Measurements from ENCODE around the gene ARID3A. TPM values are rescaled to one million over a fixed set of nuclear protein-coding genes. Genes with fewer than 3 reads are reported as not detected.
"Not testable (repeated sequence)": the region's sequence is repeated elsewhere in the genome, so short reads cannot be mapped to it uniquely, and the experiment has no call there.

Gene ARID3A
- total RNA-seq, 1 donor from 2014 or later = 70.6 TPM

DNA sequence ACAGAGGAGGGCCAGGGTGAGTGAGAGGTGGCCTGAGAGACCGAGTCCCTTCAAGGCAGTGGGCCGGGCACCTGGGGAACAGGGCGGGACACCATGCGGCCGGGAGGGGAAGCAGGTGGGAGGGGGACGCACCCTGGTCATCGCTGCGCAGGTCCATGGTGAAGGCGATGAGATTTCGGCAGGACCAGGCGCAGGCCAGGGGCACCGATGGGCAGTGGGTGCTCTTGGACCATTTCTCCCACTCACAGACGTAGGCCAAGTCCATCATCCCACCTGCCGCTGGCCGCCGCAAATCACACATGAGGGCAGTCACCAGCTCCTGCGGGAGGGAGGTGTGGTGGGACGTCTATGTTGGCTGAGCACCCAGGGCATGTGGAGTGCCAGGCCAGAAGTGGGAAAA is 35.0 kb upstream of the ARID3A start:
- H3K4me1 Mint-ChIP-seq = no peaks in the 10 kb centered on the region
- no peaks in the 10 kb centered on the region for H3K9me3 Mint-ChIP-seq
- TF ChIP-seq, protein P1, sequence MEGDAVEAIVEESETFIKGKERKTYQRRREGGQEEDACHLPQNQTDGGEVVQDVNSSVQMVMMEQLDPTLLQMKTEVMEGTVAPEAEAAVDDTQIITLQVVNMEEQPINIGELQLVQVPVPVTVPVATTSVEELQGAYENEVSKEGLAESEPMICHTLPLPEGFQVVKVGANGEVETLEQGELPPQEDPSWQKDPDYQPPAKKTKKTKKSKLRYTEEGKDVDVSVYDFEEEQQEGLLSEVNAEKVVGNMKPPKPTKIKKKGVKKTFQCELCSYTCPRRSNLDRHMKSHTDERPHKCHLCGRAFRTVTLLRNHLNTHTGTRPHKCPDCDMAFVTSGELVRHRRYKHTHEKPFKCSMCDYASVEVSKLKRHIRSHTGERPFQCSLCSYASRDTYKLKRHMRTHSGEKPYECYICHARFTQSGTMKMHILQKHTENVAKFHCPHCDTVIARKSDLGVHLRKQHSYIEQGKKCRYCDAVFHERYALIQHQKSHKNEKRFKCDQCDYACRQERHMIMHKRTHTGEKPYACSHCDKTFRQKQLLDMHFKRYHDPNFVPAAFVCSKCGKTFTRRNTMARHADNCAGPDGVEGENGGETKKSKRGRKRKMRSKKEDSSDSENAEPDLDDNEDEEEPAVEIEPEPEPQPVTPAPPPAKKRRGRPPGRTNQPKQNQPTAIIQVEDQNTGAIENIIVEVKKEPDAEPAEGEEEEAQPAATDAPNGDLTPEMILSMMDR (IDR thresholded peaks at IDR 0.05; ENCODE audit: unreplicated experiment) = no peak
- H3K4me3 Mint-ChIP-seq = peak overlapping the region; percentile 61
- peak overlapping the region; percentile 12 for H3K27ac Mint-ChIP-seq
- no peak for DNase-seq (ENCODE audit: low spot score in 2 of 2, unreplicated experiment in 2 of 2)
- H3K27me3 Mint-ChIP-seq (ENCODE audit: low read depth) = peaks cover 2% of the 10 kb centered on the region
- peaks cover 7% of the 10 kb centered on the region for H3K36me3 Mint-ChIP-seq

DNA sequence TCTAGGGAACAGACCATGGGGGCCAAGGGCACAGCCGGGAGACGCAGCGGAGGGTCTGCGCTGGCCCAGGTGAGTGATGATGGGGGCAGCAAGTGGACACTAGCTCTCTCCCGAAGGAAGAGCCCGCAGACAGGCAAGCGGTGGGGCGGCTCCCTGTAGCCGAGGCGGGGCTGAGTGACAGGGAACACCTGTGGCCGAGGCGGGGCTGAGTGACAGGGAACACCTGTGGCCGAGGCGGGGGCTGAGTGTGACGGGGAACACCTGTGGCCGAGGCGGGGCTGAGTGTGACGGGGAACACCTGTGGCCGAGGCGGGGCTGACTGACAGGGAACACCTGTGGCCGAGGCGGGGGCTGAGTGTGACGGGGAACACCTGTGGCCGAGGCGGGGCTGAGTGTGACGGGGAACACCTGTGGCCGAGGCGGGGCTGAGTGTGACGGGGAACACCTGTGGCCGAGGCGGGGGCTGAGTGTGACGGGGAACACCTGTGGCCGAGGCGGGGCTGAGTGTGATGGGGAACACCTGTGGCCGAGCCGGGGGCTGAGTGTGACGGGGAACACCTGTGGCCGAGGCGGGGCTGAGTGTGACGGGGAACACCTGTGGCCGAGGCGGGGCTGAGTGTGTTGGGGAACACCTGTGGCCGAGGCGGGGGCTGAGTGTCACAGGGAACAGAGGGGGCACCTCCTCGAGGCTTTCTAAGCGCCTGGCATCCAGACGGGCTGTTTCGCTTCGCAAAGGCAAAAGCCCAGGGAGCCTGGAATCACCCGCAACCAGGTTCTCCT is 34.2 kb upstream of the ARID3A start:
- H3K36me3 Mint-ChIP-seq; H3K4me1 Mint-ChIP-seq; H3K27me3 Mint-ChIP-seq (ENCODE audit: low read depth); H3K27ac Mint-ChIP-seq; DNase-seq (ENCODE audit: low spot score in 2 of 2, unreplicated experiment in 2 of 2); H3K9me3 Mint-ChIP-seq: not testable (repeated sequence)
- H3K4me3 Mint-ChIP-seq = peak overlapping the region; percentile 78

DNA sequence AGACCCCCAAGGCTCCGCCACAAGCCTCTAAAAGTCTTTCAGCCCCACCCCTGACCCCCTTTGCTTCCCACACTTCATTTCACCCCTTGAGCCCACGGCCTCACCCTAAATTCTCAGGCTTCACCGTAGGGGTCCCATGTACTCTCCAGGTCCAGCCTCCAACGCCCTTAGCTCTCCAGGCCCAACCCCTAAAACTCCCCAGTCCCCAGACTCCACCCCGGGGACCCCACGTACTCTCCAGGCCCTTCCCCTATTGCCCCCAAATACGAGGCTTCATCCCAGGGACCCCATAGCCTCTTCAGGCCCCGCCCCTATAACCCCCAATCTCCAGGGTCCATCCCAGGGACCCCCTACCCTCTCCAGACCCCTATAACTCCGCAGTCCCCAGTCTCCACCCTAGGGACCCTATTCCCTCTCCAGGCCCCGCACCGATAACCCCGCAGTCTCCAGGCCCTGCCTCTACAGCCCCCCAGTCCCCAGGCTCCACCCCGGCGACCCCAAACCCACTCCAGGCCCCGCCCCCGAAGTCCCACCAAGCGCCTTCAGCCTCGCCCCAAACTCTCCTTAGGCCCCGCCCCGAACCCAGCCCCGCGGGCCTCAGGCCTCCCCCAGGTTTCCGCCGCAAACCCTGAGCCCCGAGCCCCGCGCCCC is 33.5 kb upstream of the ARID3A start:
- Mint-ChIP-seq H3K4me1 (no peaks in the 10 kb centered on the region), H3K4me3 (peak overlapping the region; percentile 78), H3K9me3 (no peaks in the 10 kb centered on the region), H3K27me3 (ENCODE audit: low read depth) (peaks cover 2% of the 10 kb centered on the region), H3K27ac (peak overlapping the region; percentile 80), H3K36me3 (peaks cover 4% of the 10 kb centered on the region)
- TF ChIP-seq, protein P1 (IDR thresholded peaks at IDR 0.05; ENCODE audit: unreplicated experiment) = no peak
- DNase-seq (ENCODE audit: low spot score in 2 of 2, unreplicated experiment in 2 of 2) = peak in 1 of 2 experiments; percentile 61

DNA sequence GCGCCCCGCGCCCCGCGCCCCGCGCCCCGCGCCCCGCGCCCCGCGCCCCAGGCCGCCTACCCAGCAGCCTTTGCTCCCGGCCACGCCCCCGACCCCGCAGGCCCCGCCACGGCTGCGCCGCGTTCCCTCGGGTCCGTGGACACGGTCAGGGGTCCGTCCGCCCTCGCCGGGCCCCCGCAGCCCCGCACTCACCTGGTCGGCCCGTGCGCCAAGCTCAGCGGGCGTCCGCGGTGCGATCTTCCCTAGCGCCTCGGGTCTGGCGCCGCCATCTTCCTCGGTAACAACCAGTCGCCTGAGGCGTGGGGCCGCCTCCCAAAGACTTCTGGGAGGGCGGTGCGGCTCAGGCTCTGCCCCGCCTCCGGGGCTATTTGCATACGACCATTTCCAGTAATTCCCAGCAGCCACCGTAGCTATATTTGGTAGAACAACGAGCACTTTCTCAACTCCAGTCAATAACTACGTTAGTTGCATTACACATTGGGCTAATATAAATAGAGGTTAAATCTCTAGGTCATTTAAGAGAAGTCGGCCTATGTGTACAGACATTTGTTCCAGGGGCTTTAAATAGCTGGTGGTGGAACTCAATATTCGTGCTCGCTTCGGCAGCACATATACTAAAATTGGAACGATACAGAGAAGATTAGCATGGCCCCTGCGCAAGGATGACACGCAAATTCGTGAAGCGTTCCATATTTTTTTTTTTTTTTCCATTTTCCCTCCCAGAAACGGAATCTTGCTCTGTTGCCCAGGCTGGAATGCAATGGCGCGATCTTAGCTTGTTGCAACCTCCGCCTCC is 32.7 kb upstream of the ARID3A start, which contains the start of the genes MED16 and RNU6-9:
TSS of gene MED16 (minus strand) at position 294 of the 796 bp plus-strand sequence. CDS start 2,056 bp downstream, outside the sequence.
TSS of gene RNU6-9 (plus strand) at position 591 of the 796 bp plus-strand sequence.
- no peaks in the 10 kb centered on the region for H3K4me1 Mint-ChIP-seq
- peak within 1 kb of the TSS; percentile 86 for H3K4me3 Mint-ChIP-seq
- TF ChIP-seq, protein P1 (IDR thresholded peaks at IDR 0.05; ENCODE audit: unreplicated experiment) = no peak
- peaks cover 6% of the 10 kb centered on the region for H3K36me3 Mint-ChIP-seq
- peak; percentile 94 for DNase-seq (ENCODE audit: low spot score in 2 of 2, unreplicated experiment in 2 of 2)
- peak within 1 kb of the TSS; percentile 100 for H3K27ac Mint-ChIP-seq
- peaks cover 2% of the 10 kb centered on the region for H3K27me3 Mint-ChIP-seq (ENCODE audit: low read depth)
- no peaks in the 10 kb centered on the region for H3K9me3 Mint-ChIP-seq

DNA sequence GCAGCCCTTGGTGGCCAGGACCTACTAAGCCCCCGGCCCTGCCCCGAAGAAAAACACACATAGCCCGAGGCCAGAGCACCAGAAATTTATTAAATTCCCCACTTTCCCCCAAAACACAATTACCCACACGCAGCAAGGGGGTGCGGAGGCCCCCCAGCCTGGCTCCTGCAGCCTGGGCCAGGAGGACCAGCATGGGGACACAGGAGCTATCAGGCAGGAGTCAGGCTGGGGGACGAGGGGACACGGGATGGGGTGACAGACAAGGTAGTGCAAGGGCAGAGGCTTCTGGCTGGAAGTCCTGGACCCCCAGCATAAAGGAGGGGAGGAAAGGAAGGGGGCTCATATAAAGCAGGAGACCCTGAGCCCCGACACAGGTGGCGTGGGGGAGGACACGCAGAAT is 29.4 kb upstream of the ARID3A start:
- H3K9me3 Mint-ChIP-seq = no peaks in the 10 kb centered on the region
- DNase-seq (ENCODE audit: low spot score in 2 of 2, unreplicated experiment in 2 of 2) = no peak
- no peaks in the 10 kb centered on the region for H3K4me1 Mint-ChIP-seq
- no peak overlapping the region for H3K27ac Mint-ChIP-seq
- H3K27me3 Mint-ChIP-seq (ENCODE audit: low read depth) = peaks cover 2% of the 10 kb centered on the region
- H3K36me3 Mint-ChIP-seq = peaks cover 4% of the 10 kb centered on the region
- TF ChIP-seq, protein P1 (IDR thresholded peaks at IDR 0.05; ENCODE audit: unreplicated experiment) = no peak
- no peak overlapping the region for H3K4me3 Mint-ChIP-seq
